Measurements from ENCODE around the gene CCBE1.

Gene CCBE1

GRCh38 chr18:59689756-59690155 is 7.5 kb downstream of the CCBE1 start:
- no peaks in the 10 kb centered on the region for H3K4me1 ChIP-seq (ENCODE audit: control insufficient read depth in 1 of 2, insufficient read depth in 2 of 2, low read length in 2 of 2)
- no peak overlapping the region for H4K12ac ChIP-seq (ENCODE audit: low read depth, low read length)
- H3K27me3 ChIP-seq (ENCODE audit: insufficient read depth, low read length), result no peaks in the 10 kb centered on the region
- no peak overlapping the region for H3K4ac ChIP-seq (ENCODE audit: low read depth, low read length)
- H3K36me3 ChIP-seq (ENCODE audit: control insufficient read depth in 1 of 2, insufficient read depth in 2 of 2, low read length in 2 of 2), result no peaks in the 10 kb centered on the region
- no CpG with 5 or more reads among the region's 3 CpGs for WGBS (ENCODE audit: extremely low coverage, insufficient coverage, insufficient read length)
- no peak overlapping the region for H3K4me3 ChIP-seq (ENCODE audit: low read depth, low read length)
- H3K14ac ChIP-seq (ENCODE audit: low read length), result no peak overlapping the region
- H3K79me2 ChIP-seq (ENCODE audit: control insufficient read depth, insufficient read depth, low read length, poor library complexity), result peaks cover 2% of the 10 kb centered on the region
- no peak overlapping the region for H2BK120ac ChIP-seq (ENCODE audit: insufficient read depth, low read length, poor library complexity)
- H2AFZ ChIP-seq (ENCODE audit: insufficient read depth, low read length, poor library complexity), result no peak overlapping the region
- H3K9me3 ChIP-seq (ENCODE audit: insufficient read depth, low read depth, low read length), result no peaks in the 10 kb centered on the region
- no peak for DNase-seq
- H3K23ac ChIP-seq (ENCODE audit: low read length), result no peak overlapping the region
- H3K79me1 ChIP-seq (ENCODE audit: low read length), result no peaks in the 10 kb centered on the region
- H4K8ac ChIP-seq (ENCODE audit: low read depth, low read length), result no peak overlapping the region
- H3K9ac ChIP-seq (ENCODE audit: low read length), result no peak overlapping the region
- no peak overlapping the region for H2BK12ac ChIP-seq (ENCODE audit: low read length)
- no peak overlapping the region for H3K4me2 ChIP-seq (ENCODE audit: low read length)
- no peak overlapping the region for H3K18ac ChIP-seq (ENCODE audit: low read length)
- H4K91ac ChIP-seq (ENCODE audit: low read depth, low read length), result no peak overlapping the region
- H2BK5ac ChIP-seq (ENCODE audit: low read depth, low read length, poor library complexity), result no peak overlapping the region
- no peak overlapping the region for H3K27ac ChIP-seq (ENCODE audit: low read depth, low read length)
- no peak overlapping the region for H2AK5ac ChIP-seq (ENCODE audit: low read length)

- no peaks in the 10 kb centered on the region for H3K27me3 ChIP-seq (ENCODE audit: insufficient read depth, low read length)
- H3K18ac ChIP-seq (ENCODE audit: low read length), result no peak overlapping the region
- no peak overlapping the region for H3K14ac ChIP-seq (ENCODE audit: low read length)
- no peak overlapping the region for H3K27ac ChIP-seq (ENCODE audit: low read depth, low read length)
- H2AK5ac ChIP-seq (ENCODE audit: low read length), result no peak overlapping the region
- H3K9ac ChIP-seq (ENCODE audit: low read length), result no peak overlapping the region
- H3K23ac ChIP-seq (ENCODE audit: low read length), result no peak overlapping the region
- no peak overlapping the region for H2AFZ ChIP-seq (ENCODE audit: insufficient read depth, low read length, poor library complexity)
- peaks cover 2 to 5% of the 10 kb centered on the region in 2 experiments for H3K4me1 ChIP-seq (ENCODE audit: control insufficient read depth in 1 of 2, insufficient read depth in 2 of 2, low read length in 2 of 2)
- DNase-seq, result no peak
- H3K79me2 ChIP-seq (ENCODE audit: control insufficient read depth, insufficient read depth, low read length, poor library complexity), result peaks cover 2% of the 10 kb centered on the region
- no peak overlapping the region for H4K8ac ChIP-seq (ENCODE audit: low read depth, low read length)
- WGBS (ENCODE audit: extremely low coverage, insufficient coverage, insufficient read length), result no CpG with 5 or more reads among the region's 1 CpG
- H3K4ac ChIP-seq (ENCODE audit: low read depth, low read length), result no peak overlapping the region
- no peaks in the 10 kb centered on the region for H3K9me3 ChIP-seq (ENCODE audit: insufficient read depth, low read depth, low read length)
- H2BK120ac ChIP-seq (ENCODE audit: insufficient read depth, low read length, poor library complexity), result no peak overlapping the region
- no peak overlapping the region for H3K4me3 ChIP-seq (ENCODE audit: low read depth, low read length)
- no peak overlapping the region for H2BK12ac ChIP-seq (ENCODE audit: low read length)
- H3K36me3 ChIP-seq (ENCODE audit: control insufficient read depth in 1 of 2, insufficient read depth in 2 of 2, low read length in 2 of 2), result no peaks in the 10 kb centered on the region
- H3K4me2 ChIP-seq (ENCODE audit: low read length), result no peak overlapping the region
- H2BK5ac ChIP-seq (ENCODE audit: low read depth, low read length, poor library complexity), result no peak overlapping the region
- H4K91ac ChIP-seq (ENCODE audit: low read depth, low read length), result no peak overlapping the region
- H4K12ac ChIP-seq (ENCODE audit: low read depth, low read length), result no peak overlapping the region
- H3K79me1 ChIP-seq (ENCODE audit: low read length), result peaks cover 1% of the 10 kb centered on the region
Measured at GRCh38 chr18:59686260-59686659, 11.0 kb downstream of the CCBE1 start.

- Histone ChIP-seq H3K4me2 (ENCODE audit: low read length) (no peak overlapping the region), H3K79me1 (ENCODE audit: low read length) (peaks cover 1% of the 10 kb centered on the region), H2BK120ac (ENCODE audit: insufficient read depth, low read length, poor library complexity) (no peak overlapping the region), H3K27ac (ENCODE audit: low read depth, low read length) (no peak overlapping the region), H3K4ac (ENCODE audit: low read depth, low read length) (no peak overlapping the region), H3K23ac (ENCODE audit: low read length) (no peak overlapping the region), H4K91ac (ENCODE audit: low read depth, low read length) (no peak overlapping the region), H3K4me3 (ENCODE audit: low read depth, low read length) (no peak overlapping the region), H3K14ac (ENCODE audit: low read length) (no peak overlapping the region), H4K12ac (ENCODE audit: low read depth, low read length) (no peak overlapping the region), H3K27me3 (ENCODE audit: insufficient read depth, low read length) (no peaks in the 10 kb centered on the region), H3K4me1 (ENCODE audit: control insufficient read depth in 1 of 2, insufficient read depth in 2 of 2, low read length in 2 of 2) (peaks cover 2 to 6% of the 10 kb centered on the region in 2 experiments), H2AK5ac (ENCODE audit: low read length) (no peak overlapping the region), H3K9ac (ENCODE audit: low read length) (no peak overlapping the region), H2BK12ac (ENCODE audit: low read length) (no peak overlapping the region), H2AFZ (ENCODE audit: insufficient read depth, low read length, poor library complexity) (no peak overlapping the region), H3K9me3 (ENCODE audit: insufficient read depth, low read depth, low read length) (no peaks in the 10 kb centered on the region), H4K8ac (ENCODE audit: low read depth, low read length) (no peak overlapping the region), H3K36me3 (ENCODE audit: control insufficient read depth in 1 of 2, insufficient read depth in 2 of 2, low read length in 2 of 2) (no peaks in the 10 kb centered on the region), H3K79me2 (ENCODE audit: control insufficient read depth, insufficient read depth, low read length, poor library complexity) (peaks cover 2% of the 10 kb centered on the region), H3K18ac (ENCODE audit: low read length) (no peak overlapping the region), H2BK5ac (ENCODE audit: low read depth, low read length, poor library complexity) (no peak overlapping the region)
- WGBS (ENCODE audit: extremely low coverage, insufficient coverage, insufficient read length), result no CpG with 5 or more reads among the region's 4 CpGs
- peak in 1 of 2 donors; percentile 41 for DNase-seq
Measured at GRCh38 chr18:59685501-59685900, 11.7 kb downstream of the CCBE1 start.

- Histone ChIP-seq H4K91ac (ENCODE audit: low read depth, low read length) (no peak overlapping the region), H2AK5ac (ENCODE audit: low read length) (no peak overlapping the region), H3K4me2 (ENCODE audit: low read length) (no peak overlapping the region), H3K4ac (ENCODE audit: low read depth, low read length) (no peak overlapping the region), H3K23ac (ENCODE audit: low read length) (no peak overlapping the region), H2BK120ac (ENCODE audit: insufficient read depth, low read length, poor library complexity) (no peak overlapping the region), H3K4me3 (ENCODE audit: low read depth, low read length) (no peak overlapping the region), H3K27me3 (ENCODE audit: insufficient read depth, low read length) (no peaks in the 10 kb centered on the region), H2BK5ac (ENCODE audit: low read depth, low read length, poor library complexity) (no peak overlapping the region), H3K79me1 (ENCODE audit: low read length) (peaks cover 1% of the 10 kb centered on the region), H3K79me2 (ENCODE audit: control insufficient read depth, insufficient read depth, low read length, poor library complexity) (peaks cover 2% of the 10 kb centered on the region), H3K36me3 (ENCODE audit: control insufficient read depth in 1 of 2, insufficient read depth in 2 of 2, low read length in 2 of 2) (no peaks in the 10 kb centered on the region), H2BK12ac (ENCODE audit: low read length) (no peak overlapping the region), H3K4me1 (ENCODE audit: control insufficient read depth in 1 of 2, insufficient read depth in 2 of 2, low read length in 2 of 2) (peaks cover 2 to 6% of the 10 kb centered on the region in 2 experiments), H2AFZ (ENCODE audit: insufficient read depth, low read length, poor library complexity) (no peak overlapping the region), H3K27ac (ENCODE audit: low read depth, low read length) (no peak overlapping the region), H3K9ac (ENCODE audit: low read length) (no peak overlapping the region), H3K18ac (ENCODE audit: low read length) (no peak overlapping the region), H3K9me3 (ENCODE audit: insufficient read depth, low read depth, low read length) (no peaks in the 10 kb centered on the region), H4K8ac (ENCODE audit: low read depth, low read length) (no peak overlapping the region), H3K14ac (ENCODE audit: low read length) (no peak overlapping the region), H4K12ac (ENCODE audit: low read depth, low read length) (no peak overlapping the region)
- WGBS (ENCODE audit: extremely low coverage, insufficient coverage, insufficient read length), result no CpG with 5 or more reads among the region's 2 CpGs
- no peak for DNase-seq
Measured at GRCh38 chr18:59684777-59685176, 12.4 kb downstream of the CCBE1 start.
